Ovary (tissue), 3 donors: Measurements from ENCODE around the gene PTH1R.

Source experiments
- EP300 ChIP-seq: sonication (generic); formaldehyde crosslinking; IDR thresholded peaks from one replicate; pipeline ENCODE4 v1.6.1; 2017; ENCODE audit warnings: antibody characterized with exemption
- POLR2A ChIP-seq: fragments of 450-650 bp; IDR thresholded peaks from one replicate; pipeline ENCODE4 v1.6.1; 2017; ENCODE audit warnings: antibody characterized with exemption, mild to moderate bottlenecking, moderate library complexity
- TF ChIP-seq, protein P1 (sequence below), 3 donors: fragments of 450-650 bp in 2 of 3; fragments of 200-600 bp in 1 of 3; IDR thresholded peaks; one replicate each; pipeline versions ENCODE4 v1.5.1 to v1.8.0; 2016 to 2022; ENCODE audit warnings: antibody characterized with exemption in 3 of 3, mild to moderate bottlenecking in 1 of 3
- donor health status: DM: no; HTN: no; CAD: no.

GRCh38 chr3:46942481-46943236, 65.1 kb downstream of the PTH1R start:
- TF ChIP-seq, protein P1, sequence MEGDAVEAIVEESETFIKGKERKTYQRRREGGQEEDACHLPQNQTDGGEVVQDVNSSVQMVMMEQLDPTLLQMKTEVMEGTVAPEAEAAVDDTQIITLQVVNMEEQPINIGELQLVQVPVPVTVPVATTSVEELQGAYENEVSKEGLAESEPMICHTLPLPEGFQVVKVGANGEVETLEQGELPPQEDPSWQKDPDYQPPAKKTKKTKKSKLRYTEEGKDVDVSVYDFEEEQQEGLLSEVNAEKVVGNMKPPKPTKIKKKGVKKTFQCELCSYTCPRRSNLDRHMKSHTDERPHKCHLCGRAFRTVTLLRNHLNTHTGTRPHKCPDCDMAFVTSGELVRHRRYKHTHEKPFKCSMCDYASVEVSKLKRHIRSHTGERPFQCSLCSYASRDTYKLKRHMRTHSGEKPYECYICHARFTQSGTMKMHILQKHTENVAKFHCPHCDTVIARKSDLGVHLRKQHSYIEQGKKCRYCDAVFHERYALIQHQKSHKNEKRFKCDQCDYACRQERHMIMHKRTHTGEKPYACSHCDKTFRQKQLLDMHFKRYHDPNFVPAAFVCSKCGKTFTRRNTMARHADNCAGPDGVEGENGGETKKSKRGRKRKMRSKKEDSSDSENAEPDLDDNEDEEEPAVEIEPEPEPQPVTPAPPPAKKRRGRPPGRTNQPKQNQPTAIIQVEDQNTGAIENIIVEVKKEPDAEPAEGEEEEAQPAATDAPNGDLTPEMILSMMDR (IDR thresholded peaks at IDR 0.05) = no peak
- TF ChIP-seq POLR2A = no peak
- no peak for TF ChIP-seq EP300
